Activated T-cell treated with anti-CD3 and anti-CD28 coated beads, Interleukin-2, amount 50 U/mL, for 24 hours (primary cell): Measurements from ENCODE around the gene ATP2C2.
"Not testable (repeated sequence)": the region's sequence is repeated elsewhere in the genome, so short reads cannot be mapped to it uniquely, and the experiment has no call there.

Source experiments
- DNase-seq: peaks from one replicate; pipeline ENCODE4 v3.0.0-alpha.2; 2020
- H3K27ac Mint-ChIP-seq: 2 replicates; pipeline ENCODE4 v1.8.0; 2020; ENCODE audit warnings: mild to moderate bottlenecking, mixed read lengths
- H3K27me3 Mint-ChIP-seq: 2 replicates; pipeline ENCODE4 v1.8.0; 2020; ENCODE audit warnings: mixed read lengths
- H3K36me3 Mint-ChIP-seq: 2 replicates; pipeline ENCODE4 v1.8.0; 2020; ENCODE audit warnings: low read depth, mixed read lengths
- H3K4me1 Mint-ChIP-seq: 2 replicates; pipeline ENCODE4 v1.8.0; 2020; ENCODE audit warnings: low read depth, mixed read lengths
- H3K4me3 Mint-ChIP-seq: 2 replicates; pipeline ENCODE4 v1.8.0; 2020; ENCODE audit warnings: mild to moderate bottlenecking, moderate library complexity, mixed read lengths
- H3K9me3 Mint-ChIP-seq: 2 replicates; pipeline ENCODE4 v1.8.0; 2020; ENCODE audit warnings: mixed read lengths

Gene ATP2C2

DNA sequence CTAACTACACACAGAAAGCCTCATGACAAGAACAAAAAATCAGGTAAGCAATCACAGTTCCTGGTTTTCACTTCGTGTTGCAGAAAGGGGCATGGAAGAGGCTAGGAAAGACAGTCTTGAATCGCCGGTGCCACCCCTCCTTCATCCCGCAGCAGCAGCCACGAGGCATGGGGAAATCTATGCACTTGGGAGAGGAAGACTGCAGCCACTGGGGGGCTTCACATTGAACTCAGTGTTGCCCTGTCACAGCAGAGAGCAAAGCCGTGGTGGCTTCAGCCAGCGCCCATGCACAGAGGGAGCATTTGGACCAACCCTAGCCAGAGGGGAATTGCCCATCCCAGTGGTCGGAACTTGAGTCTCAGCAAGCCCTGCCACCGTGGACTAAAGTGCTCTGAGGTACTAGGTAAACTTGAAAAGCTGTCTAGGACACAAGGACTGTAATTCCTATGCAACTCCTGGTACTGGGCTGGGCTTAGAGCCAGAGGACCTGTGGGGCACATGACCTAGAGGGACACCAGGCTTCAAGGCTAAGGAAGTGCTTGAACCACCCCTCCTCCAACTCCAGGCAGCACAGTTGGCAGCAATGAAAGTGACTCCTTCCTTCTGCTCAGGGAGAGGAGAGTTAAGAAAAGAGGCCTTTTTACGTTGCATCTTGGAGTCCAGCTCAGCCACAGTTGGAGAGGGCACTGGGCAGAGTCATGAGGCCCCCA, 35.2 kb upstream of the ATP2C2 start:
- no peaks in the 10 kb centered on the region for H3K36me3 Mint-ChIP-seq
- no peak overlapping the region for H3K4me3 Mint-ChIP-seq
- H3K27me3 Mint-ChIP-seq, result peaks cover 9% of the 10 kb centered on the region
- no peaks in the 10 kb centered on the region for H3K4me1 Mint-ChIP-seq
- no peak overlapping the region for H3K27ac Mint-ChIP-seq
- no peak for DNase-seq
- peaks cover 16% of the 10 kb centered on the region for H3K9me3 Mint-ChIP-seq

DNA sequence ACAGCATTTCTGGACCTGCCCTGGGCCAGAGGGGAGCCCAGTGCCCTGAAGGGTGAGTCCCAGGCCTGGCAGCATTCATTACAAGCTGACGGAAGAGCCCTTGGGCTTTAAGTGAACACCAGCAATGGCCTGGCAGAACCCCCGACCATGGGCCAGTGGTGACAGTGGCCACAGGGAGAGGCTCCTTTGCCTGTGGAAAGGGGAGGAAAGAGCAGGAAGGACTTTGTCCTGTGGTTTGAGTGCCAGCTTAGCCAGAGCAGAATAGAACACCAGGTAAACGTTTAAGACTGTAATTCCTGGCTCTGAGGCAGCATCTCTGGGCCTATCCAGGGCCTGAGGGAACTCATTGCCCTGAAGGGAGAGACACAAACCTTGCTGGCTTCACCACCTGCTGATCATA, 34.3 kb upstream of the ATP2C2 start:
- H3K36me3 Mint-ChIP-seq, result no peaks in the 10 kb centered on the region

DNA sequence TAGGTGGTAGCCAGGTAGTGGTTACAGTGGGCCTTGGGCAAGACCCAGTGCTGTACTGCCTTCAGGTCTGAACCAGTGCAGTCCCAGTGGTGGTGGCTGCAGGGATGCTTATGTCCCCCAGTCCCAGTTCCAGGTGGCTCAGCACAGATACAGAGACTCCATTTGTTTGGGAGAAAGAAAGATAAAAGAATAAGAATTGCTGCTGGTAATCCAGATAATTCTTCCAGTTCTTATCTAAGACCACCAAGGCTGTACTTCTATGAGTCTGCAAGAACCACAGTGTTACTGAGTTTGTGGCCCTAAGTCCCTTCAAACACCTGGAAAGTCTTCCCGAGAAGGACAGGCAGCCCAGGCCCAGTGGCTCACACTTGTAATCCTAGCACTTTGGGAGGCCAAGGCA, 33.9 kb upstream of the ATP2C2 start:
- Mint-ChIP-seq H3K4me1 (no peaks in the 10 kb centered on the region), H3K9me3 (peaks cover 16% of the 10 kb centered on the region), H3K27ac (no peak overlapping the region), H3K4me3 (no peak overlapping the region), H3K27me3 (peaks cover 9% of the 10 kb centered on the region), H3K36me3 (no peaks in the 10 kb centered on the region)
- no peak for DNase-seq

More for the DNA sequence above, 34.3 kb upstream of the ATP2C2 start:
- Mint-ChIP-seq H3K9me3 (peaks cover 16% of the 10 kb centered on the region), H3K4me1 (no peaks in the 10 kb centered on the region), H3K27me3 (peaks cover 9% of the 10 kb centered on the region), H3K27ac (no peak overlapping the region), H3K4me3 (no peak overlapping the region)
- DNase-seq, result no peak

DNA sequence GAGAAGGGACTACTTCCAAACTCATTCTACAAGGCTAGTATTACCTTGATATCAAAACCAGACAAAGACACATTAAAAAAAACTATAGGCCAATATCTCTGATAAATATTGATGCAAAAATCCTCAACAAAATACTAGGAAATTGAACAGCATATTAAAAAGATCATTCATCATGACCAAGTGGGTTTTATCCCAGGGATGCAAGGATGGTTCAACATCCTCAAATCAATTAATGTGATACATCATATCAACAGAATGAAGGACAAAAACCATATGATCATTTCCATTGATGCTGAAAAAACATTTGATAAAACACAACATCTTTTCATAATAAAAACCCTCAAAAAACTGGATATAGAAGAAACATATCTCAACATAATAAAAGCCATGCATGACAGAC, 31.1 kb upstream of the ATP2C2 start:
- H3K4me3 Mint-ChIP-seq, H3K27me3 Mint-ChIP-seq, H3K36me3 Mint-ChIP-seq, H3K4me1 Mint-ChIP-seq, H3K27ac Mint-ChIP-seq, DNase-seq: not testable (repeated sequence)
- H3K9me3 Mint-ChIP-seq, result peaks cover 16% of the 10 kb centered on the region

DNA sequence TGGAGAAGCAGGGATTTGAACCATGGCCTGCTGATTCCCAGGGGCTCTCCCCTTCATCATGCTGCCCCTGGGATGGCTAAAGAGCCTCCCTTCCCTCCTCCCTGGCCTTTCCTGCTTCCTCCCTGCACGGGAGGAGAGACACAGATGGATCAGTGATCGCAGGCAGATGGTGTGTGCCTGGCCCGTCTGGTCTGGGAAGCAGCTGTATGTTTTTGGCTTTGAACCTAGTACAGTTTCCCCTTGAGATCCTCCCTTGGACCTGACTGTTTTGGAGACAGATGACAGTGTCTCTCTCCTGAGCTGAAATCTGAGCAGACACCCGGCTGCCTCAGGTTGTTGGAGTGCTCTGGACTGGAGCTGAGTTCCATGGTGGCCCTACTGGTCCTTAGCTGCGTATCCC, 29.0 kb upstream of the ATP2C2 start:
- Mint-ChIP-seq H3K27me3 (no peaks in the 10 kb centered on the region), H3K4me3 (no peak overlapping the region), H3K27ac (no peak overlapping the region), H3K36me3 (no peaks in the 10 kb centered on the region), H3K4me1 (no peaks in the 10 kb centered on the region), H3K9me3 (peaks cover 16% of the 10 kb centered on the region)
- DNase-seq, result no peak

DNA sequence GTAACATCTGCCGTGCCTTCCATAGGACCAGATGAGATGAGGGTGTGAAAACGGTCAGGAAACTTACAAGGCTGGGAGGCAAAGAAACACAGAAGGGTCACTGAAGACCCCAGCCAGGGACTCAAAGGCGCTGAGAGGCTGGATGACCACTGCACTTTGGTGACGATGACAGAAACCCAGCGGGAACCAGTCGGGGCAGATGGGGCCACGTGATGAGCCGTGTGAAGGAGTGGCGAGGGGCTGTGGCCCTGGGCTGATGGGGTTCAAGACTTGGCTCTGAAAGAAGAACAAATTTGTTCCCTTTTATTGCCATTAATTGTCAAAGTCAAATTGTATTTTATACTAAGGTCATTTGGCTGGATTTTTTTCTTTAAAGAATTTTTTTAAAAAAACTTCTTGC, 28.6 kb upstream of the ATP2C2 start:
- Mint-ChIP-seq H3K27me3 (no peaks in the 10 kb centered on the region), H3K27ac (no peak overlapping the region), H3K36me3 (no peaks in the 10 kb centered on the region), H3K9me3 (peaks cover 16% of the 10 kb centered on the region), H3K4me1 (no peaks in the 10 kb centered on the region), H3K4me3 (no peak overlapping the region)
- no peak for DNase-seq

DNA sequence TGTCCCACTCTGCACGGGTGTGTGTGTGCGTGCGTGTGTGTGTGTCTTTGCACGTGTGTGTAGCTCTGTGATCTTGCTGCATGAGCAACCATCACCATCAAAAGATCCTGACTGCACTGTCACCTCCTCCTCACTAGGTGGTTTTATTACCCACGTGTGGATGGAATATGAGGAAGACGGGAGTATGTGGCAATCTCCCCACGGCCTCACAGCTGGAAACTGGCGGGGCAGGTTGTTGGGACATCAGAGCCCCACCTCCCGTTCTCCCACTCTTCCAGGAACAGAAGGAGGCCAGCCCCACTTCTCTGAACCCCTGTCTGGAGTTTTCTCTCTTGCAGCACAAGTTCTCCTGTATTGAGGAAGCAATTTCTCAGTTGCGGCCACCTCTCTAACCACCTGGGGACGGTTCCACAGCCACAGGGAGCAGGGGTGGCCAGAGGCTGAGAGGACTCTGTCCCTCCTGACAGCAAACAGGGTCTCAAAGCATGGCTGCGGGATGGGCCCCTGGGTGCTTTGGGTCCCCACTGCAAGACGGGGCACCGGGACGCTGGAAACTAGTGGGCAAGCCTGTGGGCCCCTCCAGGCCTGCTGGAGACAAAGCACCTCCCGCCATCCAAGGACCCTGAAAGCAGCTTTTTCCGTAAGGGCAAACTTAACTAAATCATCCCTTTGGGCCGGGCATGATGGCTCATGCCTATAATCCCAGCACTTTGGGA, 27.9 kb upstream of the ATP2C2 start:
- Mint-ChIP-seq H3K27me3 (no peaks in the 10 kb centered on the region), H3K4me1 (no peaks in the 10 kb centered on the region), H3K36me3 (no peaks in the 10 kb centered on the region), H3K4me3 (no peak overlapping the region), H3K9me3 (peaks cover 10% of the 10 kb centered on the region), H3K27ac (no peak overlapping the region)
- DNase-seq, result no peak

DNA sequence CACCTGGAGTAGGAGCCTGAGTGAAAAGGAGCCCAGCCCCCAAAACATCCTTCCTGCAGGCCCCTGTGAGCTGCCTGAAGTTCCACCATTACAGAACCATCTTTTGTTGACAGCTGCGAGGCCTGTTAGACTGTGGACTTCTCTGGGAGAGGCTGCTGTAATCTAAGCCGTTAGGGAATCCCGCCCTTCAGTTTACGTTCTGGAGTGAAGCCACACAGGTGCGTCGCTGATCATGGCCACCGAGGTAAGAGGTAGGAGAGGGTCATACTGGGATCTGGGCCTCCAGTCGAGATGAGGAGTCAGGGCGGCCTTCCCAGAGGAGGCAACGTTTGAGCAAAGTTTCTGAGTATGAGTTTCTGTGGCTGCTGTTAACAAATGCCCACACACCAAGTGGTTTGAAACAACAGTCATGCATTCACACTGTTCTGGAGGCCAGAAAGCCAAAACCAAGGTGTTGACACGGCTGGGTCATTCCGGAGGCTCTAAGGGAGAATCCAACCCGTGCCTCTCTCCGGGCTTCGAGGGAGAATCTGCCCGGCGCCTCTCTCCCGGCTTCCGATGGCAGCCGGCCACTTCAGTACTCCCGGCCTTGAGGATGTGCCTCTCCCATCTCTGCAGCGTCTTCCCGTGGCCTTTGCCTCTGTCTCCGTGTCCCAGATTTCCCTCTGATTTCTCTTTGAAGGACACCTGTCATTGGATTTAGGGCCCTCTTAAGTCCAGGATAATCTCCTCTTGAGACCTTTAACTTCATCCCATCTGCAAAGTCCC, 26.6 kb upstream of the ATP2C2 start:
- no peak for DNase-seq
- Mint-ChIP-seq H3K27me3 (no peaks in the 10 kb centered on the region), H3K4me1 (no peaks in the 10 kb centered on the region), H3K36me3 (no peaks in the 10 kb centered on the region), H3K9me3 (peaks cover 7% of the 10 kb centered on the region), H3K4me3 (no peak overlapping the region), H3K27ac (no peak overlapping the region)

DNA sequence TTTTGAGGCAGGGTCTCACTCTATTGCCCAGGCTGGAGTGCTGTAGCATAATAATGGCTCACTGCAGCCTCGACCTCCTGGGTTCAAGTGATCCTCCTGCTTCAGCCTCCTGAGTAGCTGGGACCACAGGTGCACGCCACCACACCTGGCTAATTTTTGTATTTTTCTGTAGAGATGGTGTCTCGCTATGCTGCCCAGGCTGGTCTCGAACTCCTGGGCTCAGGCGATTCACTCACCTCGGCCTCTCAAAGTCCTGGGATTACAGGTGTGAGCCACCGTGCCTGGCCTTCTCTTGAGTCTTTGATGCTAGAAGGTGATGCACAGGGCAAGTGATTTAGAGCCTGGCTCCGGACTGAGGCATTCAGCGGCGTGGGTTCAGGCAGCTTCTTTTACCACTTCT, 24.5 kb upstream of the ATP2C2 start:
- not testable (repeated sequence) for DNase-seq, H3K9me3 Mint-ChIP-seq, H3K4me3 Mint-ChIP-seq

DNA sequence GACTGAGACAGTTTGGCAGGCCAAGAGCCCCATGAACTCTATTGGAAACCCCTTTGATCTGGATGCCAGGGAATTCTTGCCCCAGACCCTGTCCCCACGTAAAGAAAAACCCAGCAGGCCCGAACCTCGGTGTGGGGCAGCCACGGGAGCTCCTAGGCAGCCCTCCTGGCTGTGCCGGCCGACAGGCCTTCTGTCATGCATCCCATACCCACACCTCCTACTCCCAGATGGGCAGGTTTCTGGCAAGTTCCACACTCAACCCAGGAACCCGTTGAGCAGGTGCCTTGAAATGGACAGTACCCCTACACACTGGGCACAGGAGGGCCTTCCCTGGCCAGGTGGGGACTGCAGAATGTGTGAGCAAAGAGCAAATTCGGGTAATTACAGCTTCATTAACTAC, 23.6 kb upstream of the ATP2C2 start:
- H3K27ac Mint-ChIP-seq, result no peak overlapping the region
- H3K36me3 Mint-ChIP-seq, result no peaks in the 10 kb centered on the region
- H3K4me3 Mint-ChIP-seq, result no peak overlapping the region
- no peaks in the 10 kb centered on the region for H3K9me3 Mint-ChIP-seq
- H3K27me3 Mint-ChIP-seq, result no peaks in the 10 kb centered on the region
- DNase-seq, result no peak
- no peaks in the 10 kb centered on the region for H3K4me1 Mint-ChIP-seq

More for the DNA sequence above, 24.5 kb upstream of the ATP2C2 start:
- H3K36me3 Mint-ChIP-seq, H3K27ac Mint-ChIP-seq, H3K4me1 Mint-ChIP-seq, H3K27me3 Mint-ChIP-seq: not testable (repeated sequence)

DNA sequence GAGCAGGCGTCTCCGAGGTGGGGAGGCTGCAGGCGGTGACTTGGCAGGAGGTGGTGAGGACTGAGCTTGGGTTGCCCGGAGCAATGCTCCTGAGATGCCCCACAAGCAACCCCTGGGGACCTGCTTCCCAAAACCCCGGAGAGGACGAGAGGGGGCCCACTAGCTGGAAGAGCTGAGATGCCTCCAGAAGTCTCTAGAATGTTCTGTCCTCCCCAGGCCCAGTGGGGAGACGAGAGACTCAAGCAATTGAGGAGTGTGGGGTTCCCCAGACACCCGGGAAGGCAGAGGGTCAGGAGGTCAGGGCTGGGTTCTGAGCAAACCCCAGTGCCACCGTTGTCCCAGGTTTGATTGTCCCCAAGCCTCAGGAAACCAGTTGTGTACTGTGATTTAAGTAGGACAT, 21.2 kb upstream of the ATP2C2 start:
- H3K9me3 Mint-ChIP-seq, result no peaks in the 10 kb centered on the region
- H3K4me1 Mint-ChIP-seq, result no peaks in the 10 kb centered on the region
- no peak overlapping the region for H3K27ac Mint-ChIP-seq
- no peak overlapping the region for H3K4me3 Mint-ChIP-seq
- peaks cover under 1% of the 10 kb centered on the region for H3K27me3 Mint-ChIP-seq
- H3K36me3 Mint-ChIP-seq, result no peaks in the 10 kb centered on the region
- DNase-seq, result no peak

DNA sequence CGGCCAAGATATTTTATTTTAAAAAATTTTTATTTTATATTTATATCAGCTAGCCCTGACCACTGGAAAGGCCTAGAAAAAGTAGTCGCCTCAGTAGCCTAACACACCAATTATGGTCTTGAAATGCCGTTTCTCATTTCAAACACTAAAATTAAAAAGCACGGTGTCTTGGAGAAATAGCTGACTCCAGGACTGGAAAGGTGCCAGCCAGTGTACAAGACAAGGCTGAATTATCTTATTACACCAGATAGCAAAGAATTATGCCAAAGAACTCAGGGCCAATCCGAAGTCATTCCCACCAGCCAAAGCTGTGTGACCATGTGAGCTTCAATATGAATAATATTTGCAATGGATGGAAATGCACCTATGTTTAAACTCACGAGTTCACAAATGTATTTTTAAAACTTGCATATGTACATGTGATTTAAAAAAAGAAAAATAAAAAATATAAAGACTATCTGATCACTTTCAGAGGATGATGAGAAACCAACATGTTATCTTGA, 19.9 kb upstream of the ATP2C2 start:
- H3K27me3 Mint-ChIP-seq, result peaks cover 5% of the 10 kb centered on the region
- H3K9me3 Mint-ChIP-seq, result no peaks in the 10 kb centered on the region
- no peaks in the 10 kb centered on the region for H3K36me3 Mint-ChIP-seq
- no peak overlapping the region for H3K27ac Mint-ChIP-seq
- H3K4me3 Mint-ChIP-seq, result no peak overlapping the region
- H3K4me1 Mint-ChIP-seq, result no peaks in the 10 kb centered on the region
- DNase-seq, result no peak

DNA sequence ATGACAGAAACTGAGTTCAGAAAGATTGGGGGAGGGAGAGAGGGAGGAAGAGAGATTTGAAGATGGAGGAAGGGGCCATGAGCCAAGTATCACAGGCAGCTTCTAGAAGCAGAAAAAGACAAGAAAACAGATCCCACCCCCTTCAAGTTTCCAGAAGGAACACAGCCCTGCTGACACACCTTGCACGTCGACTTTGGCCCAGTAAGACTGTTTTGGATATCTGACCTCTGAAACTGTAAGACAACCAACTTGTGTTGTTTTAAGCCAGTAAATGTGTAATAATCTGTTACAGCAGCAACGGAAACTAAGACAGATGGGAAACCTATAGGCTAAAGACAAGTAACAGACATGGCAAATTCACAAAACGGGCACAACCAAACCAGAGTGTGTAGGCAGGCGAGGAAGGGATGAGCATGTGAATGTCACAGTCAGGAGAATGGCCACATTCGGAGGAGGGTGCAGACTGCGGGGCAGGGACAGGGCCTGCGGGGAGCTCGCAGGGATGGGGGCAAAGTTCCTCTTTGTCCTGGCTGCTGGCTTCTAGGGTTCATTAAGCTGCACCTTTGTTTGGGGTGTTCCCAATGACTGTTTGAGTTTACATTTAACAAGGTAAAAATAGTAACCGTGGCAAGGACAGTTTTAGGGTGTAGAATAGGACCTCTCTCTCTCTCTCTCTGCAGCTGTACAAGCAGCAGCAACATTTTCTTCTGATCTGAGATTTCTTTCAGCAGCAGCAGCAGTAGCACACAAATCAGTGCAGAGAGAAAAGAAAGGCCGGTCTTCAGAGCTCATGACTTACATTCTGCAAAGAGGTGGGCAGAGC, 18.3 kb upstream of the ATP2C2 start:
- Mint-ChIP-seq H3K4me3 (no peak overlapping the region), H3K27ac (no peak overlapping the region), H3K36me3 (no peaks in the 10 kb centered on the region), H3K9me3 (no peaks in the 10 kb centered on the region), H3K27me3 (peaks cover 5% of the 10 kb centered on the region), H3K4me1 (no peaks in the 10 kb centered on the region)
- no peak for DNase-seq

DNA sequence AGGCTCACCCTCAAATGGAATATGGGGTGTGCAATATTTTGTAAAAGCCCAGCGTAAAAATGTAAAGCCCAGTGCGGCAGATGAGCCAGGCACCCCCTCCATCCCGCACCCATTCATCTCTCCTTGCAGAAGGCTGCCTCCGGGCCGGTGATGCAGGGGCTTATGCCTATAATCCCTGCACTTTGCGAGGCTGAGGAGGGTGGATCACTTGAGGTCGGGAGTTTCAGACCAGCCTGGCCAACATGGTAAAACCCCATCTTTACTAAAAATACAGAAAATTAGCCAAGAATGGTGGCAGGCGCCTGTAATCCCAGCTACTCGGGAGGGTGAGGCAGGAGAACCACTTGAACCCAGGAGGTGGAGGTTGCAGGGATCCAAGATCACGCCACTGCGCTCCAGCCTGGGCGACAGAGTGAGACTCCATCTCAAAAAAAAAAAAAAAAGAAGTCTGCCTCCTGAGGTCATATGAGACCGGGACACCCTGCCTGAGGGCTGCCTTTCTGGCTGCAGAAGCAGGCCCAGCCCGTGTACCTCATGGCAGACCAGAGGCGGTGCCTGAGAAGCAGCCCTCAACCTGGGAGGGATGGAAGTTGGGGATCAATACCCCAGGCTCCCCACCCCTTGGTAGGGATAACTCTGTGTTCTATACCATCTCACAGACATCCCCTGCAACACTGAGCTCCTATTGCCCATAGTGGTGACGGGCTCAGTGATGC, 17.5 kb upstream of the ATP2C2 start:
- Mint-ChIP-seq H3K9me3 (no peaks in the 10 kb centered on the region), H3K4me3 (no peak overlapping the region), H3K27me3 (peaks cover 5% of the 10 kb centered on the region), H3K4me1 (no peaks in the 10 kb centered on the region), H3K36me3 (no peaks in the 10 kb centered on the region), H3K27ac (no peak overlapping the region)
- DNase-seq, result no peak
